Measurements from ENCODE around the gene LAMTOR2.

LAMTOR2 gene

DNA sequence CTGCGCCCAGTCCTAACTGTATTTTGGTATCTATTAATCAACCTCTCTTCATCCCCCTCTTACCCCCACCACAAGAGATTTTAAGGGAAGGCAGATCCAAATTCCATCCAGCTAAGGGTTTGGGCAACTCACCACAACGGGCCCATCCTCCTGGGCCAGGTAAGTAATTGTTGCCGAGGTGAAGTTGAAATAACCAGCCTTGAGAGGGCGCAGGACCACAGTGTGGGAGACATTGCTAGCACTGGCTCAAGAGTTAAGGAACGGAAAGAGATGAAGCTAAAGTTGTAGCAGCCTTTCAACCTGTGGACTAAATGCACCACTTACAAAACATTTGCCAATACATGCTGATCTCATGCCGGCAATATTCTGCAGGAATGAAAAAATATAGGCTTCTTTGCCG is 39.8 kb upstream of the LAMTOR2 start:
- Histone ChIP-seq H3K9ac (ENCODE audit: low read length) (no peak overlapping the region), H3K4ac (ENCODE audit: low read depth, low read length) (no peak overlapping the region), H4K8ac (ENCODE audit: low read depth, low read length) (no peak overlapping the region), H3K27me3 (ENCODE audit: insufficient read depth, low read length, poor library complexity) (no peaks in the 10 kb centered on the region), H3K36me3 (ENCODE audit: control insufficient read depth, insufficient read depth, low read length) (peaks cover 21% of the 10 kb centered on the region), H3K56ac (ENCODE audit: low read length) (no peak overlapping the region), H3K4me2 (ENCODE audit: low read length) (no peak overlapping the region), H3K4me1 (ENCODE audit: control insufficient read depth, low read depth, low read length) (peaks cover 2% of the 10 kb centered on the region), H3K18ac (ENCODE audit: low read length) (no peak overlapping the region), H3K23ac (ENCODE audit: low read length) (no peak overlapping the region), H3K79me1 (ENCODE audit: low read length) (peaks cover 10% of the 10 kb centered on the region), H4K5ac (ENCODE audit: low read length) (no peak overlapping the region), H2BK15ac (replicated peaks; ENCODE audit: low read depth) (no peak overlapping the region), H2BK5ac (ENCODE audit: low read length) (no peak overlapping the region), H3K79me2 (ENCODE audit: control insufficient read depth, insufficient read depth, low read length) (peaks cover 13% of the 10 kb centered on the region), H2BK120ac (ENCODE audit: low read depth, low read length) (no peak overlapping the region), H3K27ac (ENCODE audit: low read depth, low read length) (no peak overlapping the region), H3K4me3 (ENCODE audit: low read length) (no peak overlapping the region), H2AK5ac (ENCODE audit: low read length) (no peak overlapping the region)
- WGBS (ENCODE audit: extremely low coverage, insufficient coverage, low lambda C conversion rate), result no CpG with 5 or more reads among the region's 7 CpGs
- peak; percentile 41 for DNase-seq

DNA sequence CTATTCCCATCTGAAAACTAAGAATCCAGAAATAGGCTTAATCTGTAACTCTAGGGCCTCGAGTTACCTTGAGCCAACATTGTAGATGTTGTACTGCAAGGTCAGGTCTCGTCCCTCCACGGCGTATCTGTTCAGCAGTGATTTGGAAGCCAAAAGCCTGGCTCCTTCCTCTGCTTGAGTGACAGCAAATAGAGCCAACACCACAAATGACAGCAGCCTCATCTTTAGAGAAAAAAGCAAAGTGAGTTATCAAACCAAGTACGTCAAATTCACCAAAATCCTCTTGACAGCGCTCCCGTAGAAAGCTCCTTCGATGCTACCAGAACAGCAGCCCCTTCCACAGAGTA is 34.7 kb upstream of the LAMTOR2 start:
- H4K5ac ChIP-seq (ENCODE audit: low read length), result no peak overlapping the region
- no peak for DNase-seq
- H2BK120ac ChIP-seq (ENCODE audit: low read depth, low read length), result no peak overlapping the region
- H3K4ac ChIP-seq (ENCODE audit: low read depth, low read length), result peak overlapping the region; percentile 40
- no peak overlapping the region for H3K18ac ChIP-seq (ENCODE audit: low read length)
- H2AK5ac ChIP-seq (ENCODE audit: low read length), result peak overlapping the region; percentile 33
- H4K8ac ChIP-seq (ENCODE audit: low read depth, low read length), result no peak overlapping the region
- H3K4me3 ChIP-seq (ENCODE audit: low read length), result peak overlapping the region; percentile 86
- peak overlapping the region; percentile 89 for H3K9ac ChIP-seq (ENCODE audit: low read length)
- H3K56ac ChIP-seq (ENCODE audit: low read length), result peak overlapping the region; percentile 97
- H3K79me1 ChIP-seq (ENCODE audit: low read length), result peaks cover 9% of the 10 kb centered on the region
- no peak overlapping the region for H3K23ac ChIP-seq (ENCODE audit: low read length)
- peaks cover 6% of the 10 kb centered on the region for H3K36me3 ChIP-seq (ENCODE audit: control insufficient read depth, insufficient read depth, low read length)
- H2BK5ac ChIP-seq (ENCODE audit: low read length), result no peak overlapping the region
- peak overlapping the region; percentile 57 for H3K4me2 ChIP-seq (ENCODE audit: low read length)
- no CpG with 5 or more reads among the region's 8 CpGs for WGBS (ENCODE audit: extremely low coverage, insufficient coverage, low lambda C conversion rate)
- H3K27ac ChIP-seq (ENCODE audit: low read depth, low read length), result no peak overlapping the region
- no peak overlapping the region for H2BK15ac ChIP-seq (replicated peaks; ENCODE audit: low read depth)
- H3K79me2 ChIP-seq (ENCODE audit: control insufficient read depth, insufficient read depth, low read length), result peaks cover 20% of the 10 kb centered on the region
- peaks cover 2% of the 10 kb centered on the region for H3K4me1 ChIP-seq (ENCODE audit: control insufficient read depth, low read depth, low read length)
- H3K27me3 ChIP-seq (ENCODE audit: insufficient read depth, low read length, poor library complexity), result no peaks in the 10 kb centered on the region

GRCh38 chr1:156020293-156021092 is 34.1 kb upstream of the LAMTOR2 start, which contains the start of gene SSR2:
SSR2 (minus strand) TSS chr1:156020951; CDS start chr1:156020167, 784 bp downstream.
- Histone ChIP-seq H2BK5ac (ENCODE audit: low read length) (no peak within 1 kb of the TSS), H3K56ac (ENCODE audit: low read length) (peak within 1 kb of the TSS; percentile 97), H2BK120ac (ENCODE audit: low read depth, low read length) (peak within 1 kb of the TSS; percentile 49), H3K9ac (ENCODE audit: low read length) (peak within 1 kb of the TSS; percentile 89), H3K4me1 (ENCODE audit: control insufficient read depth, low read depth, low read length) (peaks cover 2% of the 10 kb centered on the region), H3K27me3 (ENCODE audit: insufficient read depth, low read length, poor library complexity) (no peaks in the 10 kb centered on the region), H3K23ac (ENCODE audit: low read length) (no peak within 1 kb of the TSS), H3K4ac (ENCODE audit: low read depth, low read length) (peak within 1 kb of the TSS; percentile 40), H4K8ac (ENCODE audit: low read depth, low read length) (no peak within 1 kb of the TSS), H3K4me3 (ENCODE audit: low read length) (peak within 1 kb of the TSS; percentile 86), H3K36me3 (ENCODE audit: control insufficient read depth, insufficient read depth, low read length) (peaks cover 6% of the 10 kb centered on the region), H3K27ac (ENCODE audit: low read depth, low read length) (no peak within 1 kb of the TSS), H3K4me2 (ENCODE audit: low read length) (peak within 1 kb of the TSS; percentile 57), H3K79me1 (ENCODE audit: low read length) (peaks cover 9% of the 10 kb centered on the region), H2AK5ac (ENCODE audit: low read length) (peak within 1 kb of the TSS; percentile 33), H4K5ac (ENCODE audit: low read length) (no peak within 1 kb of the TSS), H2BK15ac (replicated peaks; ENCODE audit: low read depth) (no peak within 1 kb of the TSS), H3K18ac (ENCODE audit: low read length) (peak within 1 kb of the TSS; percentile 60), H3K79me2 (ENCODE audit: control insufficient read depth, insufficient read depth, low read length) (peaks cover 20% of the 10 kb centered on the region)
- DNase-seq, result peak; percentile 97
- WGBS (ENCODE audit: extremely low coverage, insufficient coverage, low lambda C conversion rate), result no CpG with 5 or more reads among the region's 45 CpGs

DNA sequence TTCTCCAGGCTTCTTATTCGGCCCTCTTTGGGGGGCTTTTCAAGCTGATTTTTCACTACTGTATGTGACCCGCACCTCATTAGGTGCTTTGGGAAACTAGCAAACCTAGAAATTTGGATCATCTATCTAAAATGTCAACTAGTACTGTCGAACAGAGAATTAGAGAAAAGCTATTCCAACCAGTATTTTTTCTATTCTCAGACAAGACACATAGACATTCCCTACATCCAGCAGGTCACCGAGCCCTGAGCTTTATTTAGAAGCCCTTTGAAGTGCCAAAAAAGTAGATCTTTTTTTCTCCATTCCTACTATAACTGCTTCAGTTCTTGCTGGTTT is 33.5 kb upstream of the LAMTOR2 start:
- peaks cover 20% of the 10 kb centered on the region for H3K79me2 ChIP-seq (ENCODE audit: control insufficient read depth, insufficient read depth, low read length)
- no peak overlapping the region for H4K5ac ChIP-seq (ENCODE audit: low read length)
- no CpG with 5 or more reads among the region's 4 CpGs for WGBS (ENCODE audit: extremely low coverage, insufficient coverage, low lambda C conversion rate)
- H3K18ac ChIP-seq (ENCODE audit: low read length), result no peak overlapping the region
- peaks cover 6% of the 10 kb centered on the region for H3K36me3 ChIP-seq (ENCODE audit: control insufficient read depth, insufficient read depth, low read length)
- no peak overlapping the region for H3K27ac ChIP-seq (ENCODE audit: low read depth, low read length)
- peaks cover 9% of the 10 kb centered on the region for H3K79me1 ChIP-seq (ENCODE audit: low read length)
- H3K4me2 ChIP-seq (ENCODE audit: low read length), result peak overlapping the region; percentile 23
- no peak overlapping the region for H3K56ac ChIP-seq (ENCODE audit: low read length)
- H2BK120ac ChIP-seq (ENCODE audit: low read depth, low read length), result no peak overlapping the region
- H2AK5ac ChIP-seq (ENCODE audit: low read length), result no peak overlapping the region
- H3K9ac ChIP-seq (ENCODE audit: low read length), result peak overlapping the region; percentile 40
- H3K4ac ChIP-seq (ENCODE audit: low read depth, low read length), result no peak overlapping the region
- H3K27me3 ChIP-seq (ENCODE audit: insufficient read depth, low read length, poor library complexity), result no peaks in the 10 kb centered on the region
- no peak overlapping the region for H4K8ac ChIP-seq (ENCODE audit: low read depth, low read length)
- H3K4me3 ChIP-seq (ENCODE audit: low read length), result no peak overlapping the region
- no peak overlapping the region for H3K23ac ChIP-seq (ENCODE audit: low read length)
- H3K4me1 ChIP-seq (ENCODE audit: control insufficient read depth, low read depth, low read length), result peaks cover 2% of the 10 kb centered on the region
- no peak overlapping the region for H2BK5ac ChIP-seq (ENCODE audit: low read length)
- no peak overlapping the region for H2BK15ac ChIP-seq (replicated peaks; ENCODE audit: low read depth)
- DNase-seq, result no peak

- Histone ChIP-seq H3K27ac (ENCODE audit: low read depth, low read length) (no peak overlapping the region), H3K23ac (ENCODE audit: low read length) (no peak overlapping the region), H3K56ac (ENCODE audit: low read length) (no peak overlapping the region), H3K18ac (ENCODE audit: low read length) (no peak overlapping the region), H3K4me3 (ENCODE audit: low read length) (no peak overlapping the region), H4K5ac (ENCODE audit: low read length) (no peak overlapping the region), H3K4me2 (ENCODE audit: low read length) (no peak overlapping the region), H3K27me3 (ENCODE audit: insufficient read depth, low read length, poor library complexity) (no peaks in the 10 kb centered on the region), H3K36me3 (ENCODE audit: control insufficient read depth, insufficient read depth, low read length) (peaks cover 3% of the 10 kb centered on the region), H3K9ac (ENCODE audit: low read length) (no peak overlapping the region), H3K4ac (ENCODE audit: low read depth, low read length) (no peak overlapping the region), H2BK5ac (ENCODE audit: low read length) (no peak overlapping the region), H3K4me1 (ENCODE audit: control insufficient read depth, low read depth, low read length) (peaks cover 2% of the 10 kb centered on the region), H3K79me2 (ENCODE audit: control insufficient read depth, insufficient read depth, low read length) (peaks cover 17% of the 10 kb centered on the region), H3K79me1 (ENCODE audit: low read length) (peaks cover 9% of the 10 kb centered on the region), H2AK5ac (ENCODE audit: low read length) (no peak overlapping the region), H2BK15ac (replicated peaks; ENCODE audit: low read depth) (no peak overlapping the region), H2BK120ac (ENCODE audit: low read depth, low read length) (no peak overlapping the region), H4K8ac (ENCODE audit: low read depth, low read length) (no peak overlapping the region)
- no peak for DNase-seq
- WGBS (ENCODE audit: extremely low coverage, insufficient coverage, low lambda C conversion rate), result no CpG with 5 or more reads among the region's 2 CpGs
Measured at GRCh38 chr1:156021954-156022353, 32.6 kb upstream of the LAMTOR2 start.

DNA sequence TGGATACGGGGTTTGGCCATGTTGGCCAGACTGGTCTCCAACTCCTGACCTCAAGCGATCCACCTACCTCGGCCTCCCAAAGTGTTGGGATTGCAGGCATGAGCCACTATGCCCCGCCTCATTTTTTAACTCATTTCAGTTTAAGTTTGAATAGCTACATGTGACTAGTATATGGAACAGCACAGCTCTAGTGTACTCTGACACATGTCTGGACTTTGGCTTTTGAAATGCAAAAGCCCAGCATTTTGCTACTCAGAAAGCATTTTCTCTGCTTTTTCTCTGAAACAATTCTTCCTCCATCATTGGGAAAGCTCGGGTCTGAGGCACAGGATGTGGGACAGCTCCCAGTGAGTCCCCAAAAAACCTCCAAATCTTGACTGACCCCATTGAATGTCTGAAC is 29.8 kb upstream of the LAMTOR2 start:
- Histone ChIP-seq H3K56ac (ENCODE audit: low read length) (no peak overlapping the region), H2AK5ac (ENCODE audit: low read length) (no peak overlapping the region), H3K27me3 (ENCODE audit: insufficient read depth, low read length, poor library complexity) (no peaks in the 10 kb centered on the region), H3K23ac (ENCODE audit: low read length) (no peak overlapping the region), H4K5ac (ENCODE audit: low read length) (no peak overlapping the region), H3K18ac (ENCODE audit: low read length) (no peak overlapping the region), H3K4ac (ENCODE audit: low read depth, low read length) (no peak overlapping the region), H2BK5ac (ENCODE audit: low read length) (no peak overlapping the region), H3K4me1 (ENCODE audit: control insufficient read depth, low read depth, low read length) (peaks cover under 1% of the 10 kb centered on the region), H3K9ac (ENCODE audit: low read length) (no peak overlapping the region), H3K27ac (ENCODE audit: low read depth, low read length) (no peak overlapping the region), H4K8ac (ENCODE audit: low read depth, low read length) (no peak overlapping the region), H3K4me3 (ENCODE audit: low read length) (no peak overlapping the region), H2BK15ac (replicated peaks; ENCODE audit: low read depth) (no peak overlapping the region), H3K36me3 (ENCODE audit: control insufficient read depth, insufficient read depth, low read length) (no peaks in the 10 kb centered on the region), H3K79me1 (ENCODE audit: low read length) (peaks cover 2% of the 10 kb centered on the region), H3K4me2 (ENCODE audit: low read length) (no peak overlapping the region), H3K79me2 (ENCODE audit: control insufficient read depth, insufficient read depth, low read length) (peaks cover 7% of the 10 kb centered on the region), H2BK120ac (ENCODE audit: low read depth, low read length) (no peak overlapping the region)
- no CpG with 5 or more reads among the region's 5 CpGs for WGBS (ENCODE audit: extremely low coverage, insufficient coverage, low lambda C conversion rate)
- no peak for DNase-seq

All from mesendoderm (in vitro differentiated cells).